Activated CD8-positive, alpha-beta memory T cell treated with anti-CD3 and anti-CD28 coated beads for 48 hours (primary cell): Measurements from ENCODE around the gene ADARB1.

Experiments
- DNase-seq, 3 experiments: peaks; one replicate each; pipeline ENCODE4 v3.0.0-alpha.2; 2020; ENCODE audit warnings: low read depth in 2 of 3, low spot score in 2 of 3

The ADARB1 gene

DNA sequence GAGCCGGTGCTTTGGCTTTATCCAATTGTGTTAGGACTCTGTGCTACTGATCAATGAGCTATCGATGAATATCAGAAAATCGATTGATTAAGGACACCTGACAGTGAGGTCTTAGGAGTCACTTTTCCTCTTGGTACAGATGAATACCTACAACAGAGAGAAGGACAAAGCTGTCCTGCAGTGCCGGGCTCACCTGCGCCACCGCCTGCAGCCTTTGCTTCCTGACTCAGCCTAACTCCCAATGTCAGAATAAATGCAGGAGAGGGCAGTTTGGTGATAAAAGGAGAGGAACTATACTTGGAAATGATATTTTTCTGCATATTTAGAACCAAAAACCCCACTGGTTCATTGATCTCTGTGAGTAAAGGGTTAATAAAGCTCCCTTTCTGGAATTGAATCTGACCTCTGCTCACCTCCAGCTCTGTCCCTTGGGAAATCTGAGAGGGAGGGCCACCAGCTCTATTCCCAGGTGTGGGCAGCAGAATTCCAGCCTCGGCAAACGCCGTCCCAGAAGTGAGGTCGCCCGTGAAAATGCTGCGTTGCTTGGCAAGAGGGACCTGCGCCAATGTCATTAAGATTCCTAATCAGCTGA, 174.0 kb downstream of the ADARB1 start:
- no peak for DNase-seq

- DNase-seq: no peak
Measured at GRCh38 chr21:45248893-45249381, 174.6 kb downstream of the ADARB1 start.

DNA sequence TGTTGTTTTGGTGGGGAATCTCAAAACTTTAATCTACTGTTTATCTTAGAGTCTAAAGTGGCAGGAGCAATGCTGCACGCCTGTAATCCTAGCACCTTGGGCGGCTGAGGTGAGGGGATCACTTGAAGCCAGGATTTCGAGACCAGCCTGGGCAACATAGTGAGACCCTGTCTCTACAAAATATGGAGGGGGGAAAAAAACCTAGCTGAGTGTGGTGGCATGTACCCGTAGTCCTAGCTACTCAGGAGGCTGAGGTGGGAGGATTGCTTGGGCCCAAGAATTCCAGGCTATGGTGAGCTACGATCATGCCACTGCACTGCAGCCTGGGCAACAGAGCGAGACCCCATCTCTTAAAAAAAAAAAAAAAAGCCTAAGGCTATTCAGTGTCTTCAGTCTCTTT, 175.2 kb downstream of the ADARB1 start:
- DNase-seq: no peak

- no peak for DNase-seq
Measured at GRCh38 chr21:45250272-45250671, 175.9 kb downstream of the ADARB1 start.

GRCh38 chr21:45250914-45251634, 176.7 kb downstream of the ADARB1 start:
- no peak for DNase-seq

GRCh38 chr21:45251635-45252447, 177.5 kb downstream of the ADARB1 start:
- no peak for DNase-seq

DNA sequence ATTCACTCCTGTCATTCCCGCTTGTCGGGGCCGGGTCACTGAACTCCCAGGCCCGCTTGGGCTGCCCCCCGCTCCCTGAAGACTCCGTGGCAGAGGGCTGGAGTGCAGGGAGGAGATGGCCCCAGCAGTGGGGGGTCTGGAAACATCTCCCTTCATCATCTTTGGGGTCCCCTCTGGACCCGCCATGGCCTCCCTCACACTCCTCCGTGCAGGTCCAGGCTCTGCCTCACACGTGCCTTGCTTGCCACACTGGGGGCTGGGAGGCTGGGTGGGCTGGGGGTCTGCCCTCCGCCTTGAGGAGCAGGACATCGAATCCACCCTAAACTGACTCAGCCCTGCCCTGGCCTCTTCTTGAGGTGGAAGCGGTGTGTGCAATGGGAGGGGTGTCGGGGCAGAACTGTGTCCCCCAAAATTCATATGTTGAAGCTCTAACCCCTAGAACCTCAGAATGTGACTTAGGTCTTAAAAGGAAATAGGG, 178.1 kb downstream of the ADARB1 start:
- no peak for DNase-seq

GRCh38 chr21:45253180-45253579, 178.8 kb downstream of the ADARB1 start:
- DNase-seq: no peak

- DNase-seq: no peak
Measured at GRCh38 chr21:45253633-45254459, 179.5 kb downstream of the ADARB1 start.

GRCh38 chr21:45254460-45254930, 180.1 kb downstream of the ADARB1 start:
- DNase-seq: no peak

DNA sequence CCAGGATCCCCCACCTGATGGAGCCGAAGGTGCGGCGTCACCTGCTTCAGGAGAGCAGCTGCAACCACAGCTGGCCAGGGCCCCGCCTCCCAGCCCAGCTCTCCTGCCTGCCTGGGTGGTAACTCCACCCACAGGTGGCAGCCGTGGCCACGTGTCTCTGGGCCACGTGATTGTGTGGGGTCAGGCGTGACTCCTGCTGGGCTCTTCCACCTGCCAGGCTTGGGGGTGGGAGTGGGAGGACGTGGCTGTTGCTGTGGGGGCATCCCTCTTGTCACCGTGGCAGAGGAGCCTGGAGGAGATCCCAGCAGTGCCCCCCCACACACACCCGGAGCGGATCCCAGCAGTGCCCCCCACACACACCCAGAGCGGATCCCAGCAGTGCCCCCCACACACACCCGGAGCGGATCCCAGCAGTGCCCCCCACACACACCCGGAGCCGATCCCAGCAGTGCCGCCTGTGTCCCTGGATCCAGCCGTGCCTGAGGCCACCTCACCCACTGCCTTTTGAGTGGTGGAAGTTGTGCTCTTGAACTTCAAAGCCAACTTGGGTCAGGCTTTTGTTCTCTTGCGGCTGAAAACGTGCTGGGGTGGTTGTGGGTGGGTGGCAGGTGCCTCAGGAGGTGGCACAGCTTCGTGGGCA, 181.1 kb downstream of the ADARB1 start:
- no peak for DNase-seq

DNA sequence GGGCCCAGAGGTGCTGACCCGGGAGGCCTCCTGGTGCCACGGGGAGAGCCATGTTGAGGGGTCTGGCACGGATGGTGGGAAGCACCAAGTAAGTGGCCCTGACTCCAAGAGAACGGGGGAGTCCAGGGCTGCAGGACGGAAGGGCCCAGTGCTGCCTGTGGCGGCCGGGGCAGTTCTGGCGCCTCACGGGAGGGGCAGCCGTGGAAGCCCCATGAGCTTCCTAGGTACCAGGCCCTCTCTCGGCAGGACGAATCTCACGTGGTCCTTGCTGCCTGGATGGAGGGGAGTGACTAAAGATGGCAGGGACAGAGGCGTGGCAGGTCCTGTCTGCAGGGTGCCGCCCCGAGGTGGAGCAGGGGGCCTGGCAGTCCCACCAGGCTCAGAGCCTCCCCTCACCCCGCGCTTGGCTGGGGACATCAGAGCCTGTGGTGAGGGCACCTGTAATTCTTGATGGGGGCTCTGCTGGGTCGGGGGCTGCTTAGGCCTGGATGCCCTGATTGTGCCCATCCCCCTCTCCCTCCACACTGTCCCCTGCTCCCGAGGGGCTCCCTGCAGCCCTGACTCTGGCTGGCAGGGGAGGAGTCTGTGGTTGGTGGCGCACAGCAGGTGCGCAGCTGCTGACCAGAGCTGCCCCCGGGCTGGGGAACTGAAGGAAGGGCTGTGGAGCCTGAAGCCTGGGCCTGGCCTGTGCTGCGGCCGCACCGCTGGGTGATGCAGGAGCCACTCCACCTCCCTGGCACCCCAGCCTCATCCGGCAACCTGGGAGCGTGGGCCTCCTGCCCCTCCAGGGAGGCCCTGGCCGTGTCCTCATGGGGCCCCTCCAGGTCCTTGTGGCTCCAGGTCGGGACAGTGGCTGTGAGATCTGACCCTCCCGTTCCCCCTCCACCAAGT, 181.9 kb downstream of the ADARB1 start:
- no peak for DNase-seq

GRCh38 chr21:45256912-45257672, 182.7 kb downstream of the ADARB1 start:
- DNase-seq: no peak

- DNase-seq: no peak
Measured at GRCh38 chr21:45257673-45258341, 183.4 kb downstream of the ADARB1 start.

DNA sequence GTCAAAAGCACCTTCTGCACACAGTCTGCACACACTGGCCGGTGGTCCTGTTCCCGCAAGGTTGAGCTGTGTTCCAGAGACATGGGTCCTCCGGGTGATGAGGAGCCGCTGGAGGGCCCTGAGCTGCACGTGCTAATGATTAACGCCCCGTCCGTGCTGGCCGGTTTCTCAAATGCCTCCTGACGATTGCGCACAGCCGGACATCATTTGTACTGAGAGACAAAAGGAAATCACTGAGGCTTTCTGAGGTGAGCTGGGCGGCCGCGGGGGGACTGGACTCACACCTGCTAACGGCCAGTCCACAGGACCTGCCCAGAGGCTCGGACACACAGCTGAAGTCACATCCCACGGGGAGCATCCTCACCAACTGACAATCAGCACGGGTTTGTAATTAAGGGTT, 184.1 kb downstream of the ADARB1 start:
- DNase-seq: no peak

DNA sequence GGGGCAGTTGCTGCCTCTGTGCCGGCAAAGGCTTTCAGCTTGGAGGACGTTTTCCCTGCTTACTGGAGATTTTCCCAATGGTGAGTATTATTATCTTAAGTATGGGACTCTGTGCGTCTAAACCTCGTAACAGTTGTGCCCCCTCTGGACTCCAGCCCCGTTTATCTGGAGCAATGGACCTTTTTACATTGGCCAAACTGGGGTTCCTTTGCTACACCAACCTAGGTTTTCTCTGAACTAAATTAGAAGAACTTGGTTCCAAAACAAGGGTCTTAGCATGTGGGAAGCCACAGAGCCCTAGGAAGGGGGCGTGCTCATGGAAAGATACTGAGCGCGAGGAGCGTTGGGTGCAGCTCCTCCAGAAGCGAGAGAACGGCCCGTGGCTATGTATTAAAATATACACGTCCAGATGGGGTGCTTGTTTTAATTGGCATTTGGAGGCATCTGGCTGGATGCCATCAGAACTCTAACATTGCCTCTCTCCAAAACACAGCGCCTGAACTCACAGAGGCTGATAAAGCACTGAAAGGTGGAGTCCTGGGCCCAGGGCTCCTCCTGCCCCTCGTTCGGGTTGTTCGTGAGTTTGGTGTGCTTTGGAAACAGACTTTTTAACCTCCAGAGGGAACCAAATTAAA, 184.9 kb downstream of the ADARB1 start:
- DNase-seq: no peak

GRCh38 chr21:45260191-45260825, 185.9 kb downstream of the ADARB1 start:
- no peak for DNase-seq
